OCI-LY1 (cell line): Measurements from ENCODE around the gene WIPF1.

Experiments used
- H2AFZ ChIP-seq: fragments of 200-600 bp; sonication (generic), shearing (Covaris generic); 2 replicates; pipeline ENCODE4 v1.6.0; 2014; ENCODE audit warnings: antibody characterized with exemption, mild to moderate bottlenecking, low read length
- H3F3A ChIP-seq: fragments of 200-600 bp; sonication (generic), shearing (Covaris generic); 2 replicates; pipeline ENCODE4 v1.6.0; 2014; ENCODE audit warnings: mild to moderate bottlenecking, antibody characterized with exemption, low read length, moderate library complexity; ENCODE audit not compliant: insufficient read depth
- H3K27ac ChIP-seq: fragments of 200-600 bp; sonication (generic); 2 replicates; pipeline ENCODE4 v1.5.1; 2014; ENCODE audit warnings: low read length, mixed run types, mild to moderate bottlenecking, low read depth; ENCODE audit not compliant: poor library complexity, severe bottlenecking
- H3K27me3 ChIP-seq: fragments of 200-600 bp; sonication (generic); 2 replicates; pipeline ENCODE4 v1.6.0; 2014; ENCODE audit warnings: antibody characterized with exemption, mild to moderate bottlenecking, low read length, moderate library complexity; ENCODE audit not compliant: insufficient read depth
- H3K36me3 ChIP-seq: fragments of 200-600 bp; sonication (generic); 2 replicates; pipeline ENCODE4 v1.6.1; 2014; ENCODE audit warnings: mild to moderate bottlenecking, antibody characterized with exemption, low read length, moderate library complexity, mixed read lengths; ENCODE audit not compliant: insufficient read depth
- H3K4me1 ChIP-seq: fragments of 200-600 bp; sonication (generic); 2 replicates; pipeline ENCODE4 v1.5.1; 2014; ENCODE audit warnings: mild to moderate bottlenecking, low read length, moderate library complexity; ENCODE audit not compliant: insufficient read depth, severe bottlenecking
- H3K4me2 ChIP-seq: fragments of 200-600 bp; sonication (generic), shearing (Covaris generic); 2 replicates; pipeline ENCODE4 v1.6.1; 2014; ENCODE audit warnings: low read length
- H3K4me3 ChIP-seq: fragments of 200-600 bp; sonication (generic); 2 replicates; pipeline ENCODE4 v1.5.1; 2014; ENCODE audit warnings: low read length, low read depth, mild to moderate bottlenecking, mixed read lengths; ENCODE audit not compliant: poor library complexity, severe bottlenecking
- H3K79me2 ChIP-seq: fragments of 200-600 bp; shearing (Covaris generic); 2 replicates; pipeline ENCODE4 v1.6.1; 2016; ENCODE audit warnings: mixed run types, low read length, mixed read lengths; ENCODE audit not compliant: insufficient read depth
- H3K9ac ChIP-seq: fragments of 200-600 bp; sonication (generic), shearing (Covaris generic); 2 replicates; pipeline ENCODE4 v1.6.1; 2014; ENCODE audit warnings: mild to moderate bottlenecking, low read length, mixed read lengths
- H3K9me2 ChIP-seq: fragments of 200-600 bp; sonication (generic), shearing (Covaris generic); 2 replicates; pipeline ENCODE4 v1.6.1; 2014; ENCODE audit warnings: low read depth, mild to moderate bottlenecking, low read length, mixed read lengths
- H3K9me3 ChIP-seq: fragments of 200-600 bp; shearing (Covaris generic); 2 replicates; pipeline ENCODE4 v1.6.1; 2014; ENCODE audit warnings: low read length, mixed read lengths
- H4K20me1 ChIP-seq: fragments of 200-600 bp; sonication (generic), shearing (Covaris generic); 2 replicates; pipeline ENCODE4 v1.6.0; 2016; ENCODE audit warnings: mild to moderate bottlenecking, low read length; ENCODE audit not compliant: insufficient read depth
- EZH2 ChIP-seq: fragments of 200-600 bp; sonication (generic), shearing (Covaris generic); IDR thresholded peaks from 2 replicates; pipeline ENCODE4 v1.8.0; 2017; ENCODE audit warnings: borderline replicate concordance, mixed run types, mild to moderate bottlenecking, antibody characterized with exemption, low read length, moderate library complexity, mixed read lengths
- TF ChIP-seq, protein P1 (sequence below): fragments of 200-600 bp; sonication (generic), shearing (Covaris generic); IDR thresholded peaks from 2 replicates; pipeline ENCODE4 v1.5.1; 2017; ENCODE audit warnings: mild to moderate bottlenecking, antibody characterized with exemption, low read length, moderate library complexity, mixed read lengths

WIPF1 gene

DNA sequence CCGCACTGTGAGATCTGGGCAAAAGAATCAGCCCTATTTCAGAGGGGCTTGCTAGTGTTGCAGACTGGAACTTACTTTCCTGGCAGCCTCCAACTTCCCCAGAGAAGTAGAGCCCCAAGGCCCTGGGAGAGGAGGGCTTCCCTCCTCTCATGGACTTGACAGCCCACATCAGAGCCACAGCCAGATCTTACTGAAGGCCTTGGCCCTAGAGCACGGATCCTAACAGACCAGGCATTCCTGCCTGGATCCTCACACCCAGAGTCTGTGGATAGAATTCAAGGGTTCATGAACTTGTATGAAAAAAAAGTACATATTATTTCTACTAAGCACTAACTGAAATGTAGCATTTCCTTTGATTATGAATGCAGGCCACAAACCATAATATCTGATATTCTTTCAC, 8.3 kb downstream of the WIPF1 start:
- H3K9me2 ChIP-seq: no peaks in the 10 kb centered on the region
- H3K9me3 ChIP-seq: no peaks in the 10 kb centered on the region
- H3K27ac ChIP-seq: peak overlapping the region; percentile 51
- H3K4me1 ChIP-seq: peaks cover 60% of the 10 kb centered on the region
- H3K36me3 ChIP-seq: peaks cover 47% of the 10 kb centered on the region
- no peak overlapping the region for H3K4me3 ChIP-seq
- no peak overlapping the region for H3K9ac ChIP-seq
- H3K79me2 ChIP-seq: peaks cover 64% of the 10 kb centered on the region
- H2AFZ ChIP-seq: no peak overlapping the region
- no peaks in the 10 kb centered on the region for H3K27me3 ChIP-seq
- no peaks in the 10 kb centered on the region for H3F3A ChIP-seq
- H4K20me1 ChIP-seq: no peaks in the 10 kb centered on the region
- no peak overlapping the region for H3K4me2 ChIP-seq
- TF ChIP-seq EZH2: no peak
- TF ChIP-seq, protein P1, sequence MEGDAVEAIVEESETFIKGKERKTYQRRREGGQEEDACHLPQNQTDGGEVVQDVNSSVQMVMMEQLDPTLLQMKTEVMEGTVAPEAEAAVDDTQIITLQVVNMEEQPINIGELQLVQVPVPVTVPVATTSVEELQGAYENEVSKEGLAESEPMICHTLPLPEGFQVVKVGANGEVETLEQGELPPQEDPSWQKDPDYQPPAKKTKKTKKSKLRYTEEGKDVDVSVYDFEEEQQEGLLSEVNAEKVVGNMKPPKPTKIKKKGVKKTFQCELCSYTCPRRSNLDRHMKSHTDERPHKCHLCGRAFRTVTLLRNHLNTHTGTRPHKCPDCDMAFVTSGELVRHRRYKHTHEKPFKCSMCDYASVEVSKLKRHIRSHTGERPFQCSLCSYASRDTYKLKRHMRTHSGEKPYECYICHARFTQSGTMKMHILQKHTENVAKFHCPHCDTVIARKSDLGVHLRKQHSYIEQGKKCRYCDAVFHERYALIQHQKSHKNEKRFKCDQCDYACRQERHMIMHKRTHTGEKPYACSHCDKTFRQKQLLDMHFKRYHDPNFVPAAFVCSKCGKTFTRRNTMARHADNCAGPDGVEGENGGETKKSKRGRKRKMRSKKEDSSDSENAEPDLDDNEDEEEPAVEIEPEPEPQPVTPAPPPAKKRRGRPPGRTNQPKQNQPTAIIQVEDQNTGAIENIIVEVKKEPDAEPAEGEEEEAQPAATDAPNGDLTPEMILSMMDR: no peak

GRCh38 chr2:174588463-174588862, 9.1 kb downstream of the WIPF1 start:
- Histone ChIP-seq H3K79me2 (peaks cover 64% of the 10 kb centered on the region), H3K27me3 (no peaks in the 10 kb centered on the region), H4K20me1 (no peaks in the 10 kb centered on the region), H3K9ac (no peak overlapping the region), H3K36me3 (peaks cover 56% of the 10 kb centered on the region), H3K4me3 (no peak overlapping the region), H3K4me1 (peaks cover 52% of the 10 kb centered on the region), H3K9me3 (no peaks in the 10 kb centered on the region), H3F3A (no peaks in the 10 kb centered on the region), H3K27ac (peak overlapping the region; percentile 51), H3K4me2 (no peak overlapping the region), H2AFZ (no peak overlapping the region), H3K9me2 (no peaks in the 10 kb centered on the region)
- TF ChIP-seq, protein P1: no peak
- TF ChIP-seq EZH2: no peak

GRCh38 chr2:174587579-174587978, 10.0 kb downstream of the WIPF1 start:
- no peak overlapping the region; the same call in 1 of the 2 replicates for H3K9ac ChIP-seq
- peaks cover 43% of the 10 kb centered on the region for H3K4me1 ChIP-seq
- no peak overlapping the region for H3K4me2 ChIP-seq
- H4K20me1 ChIP-seq: no peaks in the 10 kb centered on the region
- H2AFZ ChIP-seq: no peak overlapping the region
- no peak for TF ChIP-seq EZH2
- TF ChIP-seq, protein P1: no peak
- H3K27me3 ChIP-seq: no peaks in the 10 kb centered on the region
- H3K79me2 ChIP-seq: peaks cover 56% of the 10 kb centered on the region
- peak overlapping the region; percentile 2 for H3K27ac ChIP-seq
- H3K36me3 ChIP-seq: peaks cover 65% of the 10 kb centered on the region
- H3F3A ChIP-seq: no peaks in the 10 kb centered on the region
- H3K9me2 ChIP-seq: no peaks in the 10 kb centered on the region
- H3K9me3 ChIP-seq: no peaks in the 10 kb centered on the region
- no peak overlapping the region for H3K4me3 ChIP-seq
